ENCODE data around the gene BET1L.
A peak's percentile ranks its signal among the peaks of the same experiment; 100 is the strongest.

BET1L gene

GRCh38 chr11:227824-228379 lies 20.7 kb upstream of the BET1L start:
- no peak for DNase-seq (ENCODE audit: low read depth)

- DNase-seq (ENCODE audit: low read depth), result no peak
Measured at GRCh38 chr11:225734-226453, 18.7 kb upstream of the BET1L start.

GRCh38 chr11:224424-224823 lies 17.2 kb upstream of the BET1L start:
- no peak for DNase-seq (ENCODE audit: low read depth)

- no peak for DNase-seq (ENCODE audit: low read depth)
Measured at GRCh38 chr11:223884-224283, 16.7 kb upstream of the BET1L start.

GRCh38 chr11:223026-223789 lies 16.0 kb upstream of the BET1L start:
- no peak for DNase-seq (ENCODE audit: low read depth)

GRCh38 chr11:221998-222789 lies 15.0 kb upstream of the BET1L start:
- no peak for DNase-seq (ENCODE audit: low read depth)

GRCh38 chr11:221539-221938 lies 14.3 kb upstream of the BET1L start:
- no peak for DNase-seq (ENCODE audit: low read depth)

GRCh38 chr11:220641-221215 lies 13.5 kb upstream of the BET1L start:
- peak; percentile 75 for DNase-seq (ENCODE audit: low read depth)

- no peak for DNase-seq (ENCODE audit: low read depth)
Measured at GRCh38 chr11:218815-219593, 11.8 kb upstream of the BET1L start.

- DNase-seq (ENCODE audit: low read depth), result no peak
Measured at GRCh38 chr11:217704-218103, 10.5 kb upstream of the BET1L start.

- no peak for DNase-seq (ENCODE audit: low read depth)
Measured at GRCh38 chr11:216081-216974, 9.1 kb upstream of the BET1L start.

- no peak for DNase-seq (ENCODE audit: low read depth)
Measured at GRCh38 chr11:215581-216037, 8.4 kb upstream of the BET1L start.

- no peak for DNase-seq (ENCODE audit: low read depth)
Measured at GRCh38 chr11:214083-214482, 6.9 kb upstream of the BET1L start.

- DNase-seq (ENCODE audit: low read depth), result no peak
Measured at GRCh38 chr11:213111-213510, 5.9 kb upstream of the BET1L start.

- no peak for DNase-seq (ENCODE audit: low read depth)
Measured at GRCh38 chr11:212150-213100, 5.2 kb upstream of the BET1L start.

GRCh38 chr11:211741-212140 lies 4.5 kb upstream of the BET1L start:
- no peak for DNase-seq (ENCODE audit: low read depth)

GRCh38 chr11:211295-211694 lies 4.1 kb upstream of the BET1L start:
- no peak for DNase-seq (ENCODE audit: low read depth)

- no peak for DNase-seq (ENCODE audit: low read depth)
Measured at GRCh38 chr11:210803-211180, 3.6 kb upstream of the BET1L start.
